ENCODE results near the gene C11orf97.

C11orf97 gene

DNA sequence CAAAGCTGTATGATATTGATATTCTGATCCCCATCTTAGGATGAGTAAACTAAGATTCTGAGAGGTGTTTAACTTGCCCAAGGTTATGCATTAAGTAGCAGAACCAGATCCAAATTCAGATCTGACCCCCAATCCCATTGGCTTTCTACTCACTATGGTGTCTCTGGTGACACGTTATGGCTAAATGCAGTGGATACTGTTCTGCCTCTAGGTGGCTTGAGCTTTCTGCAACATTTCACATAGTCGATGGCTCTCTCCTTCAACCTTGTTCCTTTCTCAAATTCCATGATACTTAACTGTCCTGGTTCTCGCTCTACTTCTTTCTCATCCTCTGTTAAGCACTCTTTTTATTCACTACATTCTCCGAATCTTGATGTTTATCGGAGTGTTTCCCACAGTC, 9.4 kb downstream of the C11orf97 start:
- TF ChIP-seq, protein P1, sequence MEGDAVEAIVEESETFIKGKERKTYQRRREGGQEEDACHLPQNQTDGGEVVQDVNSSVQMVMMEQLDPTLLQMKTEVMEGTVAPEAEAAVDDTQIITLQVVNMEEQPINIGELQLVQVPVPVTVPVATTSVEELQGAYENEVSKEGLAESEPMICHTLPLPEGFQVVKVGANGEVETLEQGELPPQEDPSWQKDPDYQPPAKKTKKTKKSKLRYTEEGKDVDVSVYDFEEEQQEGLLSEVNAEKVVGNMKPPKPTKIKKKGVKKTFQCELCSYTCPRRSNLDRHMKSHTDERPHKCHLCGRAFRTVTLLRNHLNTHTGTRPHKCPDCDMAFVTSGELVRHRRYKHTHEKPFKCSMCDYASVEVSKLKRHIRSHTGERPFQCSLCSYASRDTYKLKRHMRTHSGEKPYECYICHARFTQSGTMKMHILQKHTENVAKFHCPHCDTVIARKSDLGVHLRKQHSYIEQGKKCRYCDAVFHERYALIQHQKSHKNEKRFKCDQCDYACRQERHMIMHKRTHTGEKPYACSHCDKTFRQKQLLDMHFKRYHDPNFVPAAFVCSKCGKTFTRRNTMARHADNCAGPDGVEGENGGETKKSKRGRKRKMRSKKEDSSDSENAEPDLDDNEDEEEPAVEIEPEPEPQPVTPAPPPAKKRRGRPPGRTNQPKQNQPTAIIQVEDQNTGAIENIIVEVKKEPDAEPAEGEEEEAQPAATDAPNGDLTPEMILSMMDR (conservative IDR thresholded peaks at IDR 0.05; ENCODE audit: low read depth) = no peak
- H3K27ac ChIP-seq = no peak overlapping the region
- ChIA-PET CTCF (interaction anchor here (0.5 to 1.3 kb wide), 3 partner anchors 74 to 626 kb away, joined by 4 to 6 read pairs (median 5); no protein-coding TSS in a partner anchor), POLR2A (ENCODE audit: low non-redundant PET) (no interaction called here)
- no peak for DNase-seq (ENCODE audit: low spot score)

DNA sequence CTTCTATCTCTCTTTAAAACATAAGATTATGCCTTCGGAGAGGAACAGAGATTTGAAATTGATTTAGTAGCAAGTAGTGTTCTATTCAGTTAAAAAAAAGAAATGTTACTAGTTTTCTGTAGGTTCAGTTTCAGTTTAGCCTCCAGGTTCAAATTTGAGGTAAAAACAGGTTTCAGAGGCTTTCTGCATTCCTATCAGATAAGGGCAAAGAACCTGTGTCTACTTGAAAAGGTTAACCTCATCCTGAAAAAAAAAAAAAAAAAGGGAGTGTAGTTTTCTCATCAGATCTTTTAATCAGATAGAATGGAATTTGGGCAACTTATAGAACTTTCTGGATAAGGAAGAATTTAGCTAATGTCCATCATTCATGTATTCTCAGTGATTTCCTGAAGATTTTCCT, 12.1 kb downstream of the C11orf97 start:
- DNase-seq (ENCODE audit: low spot score) = no peak
- no peak overlapping the region for H3K27ac ChIP-seq
- TF ChIP-seq, protein P1 (conservative IDR thresholded peaks at IDR 0.05; ENCODE audit: low read depth) = no peak
- POLR2A ChIA-PET (ENCODE audit: low non-redundant PET) = no interaction called here
- CTCF ChIA-PET = interaction anchor here (0.6 to 0.7 kb wide), 2 partner anchors 72 to 88 kb away, joined by 3 read pairs; no protein-coding TSS in a partner anchor

DNA sequence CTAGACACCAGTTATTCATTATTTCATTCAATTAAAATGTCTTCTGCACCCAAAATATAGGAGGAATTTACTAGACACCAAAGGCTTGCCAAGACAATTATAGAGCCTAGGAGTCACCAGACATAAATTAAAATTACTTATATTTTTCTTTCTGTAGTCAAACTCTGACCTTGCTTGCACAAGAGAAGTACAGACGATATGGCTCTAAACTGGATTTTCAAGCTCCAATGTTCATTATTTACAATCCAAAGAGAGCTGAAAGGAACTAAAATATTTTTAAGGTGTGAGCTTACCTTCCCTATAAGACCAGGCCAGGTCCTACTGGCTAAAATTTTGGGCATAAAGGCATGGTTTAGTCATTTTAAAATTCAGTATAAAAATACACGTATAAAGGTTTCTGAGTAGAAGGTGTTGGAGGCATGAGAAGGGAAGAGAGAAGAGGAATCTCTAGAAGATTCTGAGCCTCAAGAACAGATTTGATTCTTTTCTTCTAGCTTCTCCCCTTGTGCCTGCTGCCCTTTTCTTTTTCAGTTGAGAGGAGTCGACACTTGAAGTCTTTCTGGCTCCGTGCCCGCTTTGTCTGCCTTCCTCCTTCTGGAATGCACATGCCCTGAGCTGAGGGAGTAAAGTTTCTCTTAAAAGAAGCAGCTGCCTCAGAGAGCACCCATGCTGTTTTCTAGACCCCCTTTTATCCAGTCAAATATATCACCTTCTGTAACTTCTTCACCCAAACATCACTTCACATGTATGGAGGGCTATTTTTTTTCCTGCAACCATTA, 13.5 kb downstream of the C11orf97 start:
- TF ChIP-seq, protein P1 (conservative IDR thresholded peaks at IDR 0.05; ENCODE audit: low read depth) = no peak
- ChIA-PET POLR2A (ENCODE audit: low non-redundant PET) (interaction anchor here (0.8 kb wide), 1 partner anchor 18 kb away, joined by 3 read pairs; the partner anchor contains the start of gene FUT4), CTCF (interaction anchor here (0.6 to 1.5 kb wide), 2 partner anchors 37 to 40 kb away, joined by 3 to 4 read pairs; no protein-coding TSS in a partner anchor)
- DNase-seq (ENCODE audit: low spot score) = no peak
- H3K27ac ChIP-seq = no peak overlapping the region

DNA sequence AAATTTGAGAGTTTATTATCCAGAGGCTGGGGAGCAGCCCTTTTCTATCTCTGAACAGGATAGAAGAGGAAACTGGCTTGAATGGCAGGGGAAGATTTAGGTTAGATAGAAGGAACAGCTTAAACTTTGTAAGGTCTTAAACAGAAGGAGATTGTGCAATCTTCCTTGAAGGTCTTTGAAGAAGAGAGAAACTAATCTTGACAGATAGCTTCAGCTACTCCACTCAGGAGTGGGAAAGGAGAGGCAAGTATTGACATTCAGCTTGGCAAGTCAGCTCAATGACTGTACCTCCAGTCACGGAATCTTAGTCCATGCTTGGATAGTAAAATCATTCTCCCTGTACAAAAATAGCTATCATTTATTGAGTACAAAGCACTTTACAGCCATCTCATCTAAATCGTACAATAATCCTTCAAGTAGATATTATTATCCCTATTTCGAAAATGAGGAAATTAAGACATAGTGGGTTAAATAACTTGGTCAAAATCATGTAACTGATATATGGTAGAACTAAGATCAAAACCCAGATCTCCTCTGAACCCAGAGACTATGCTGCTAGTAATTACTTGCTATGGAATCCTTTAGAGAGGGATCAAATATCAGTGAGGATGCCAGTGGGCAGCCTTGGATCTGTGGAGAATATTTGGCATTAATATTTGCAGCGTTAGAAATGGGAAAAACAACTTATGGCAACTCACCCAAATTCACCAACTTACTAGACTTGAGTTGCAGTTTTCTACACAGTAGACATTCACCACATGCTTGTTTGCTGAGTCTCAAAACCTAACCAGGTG, 14.6 kb downstream of the C11orf97 start:
- ChIA-PET POLR2A (ENCODE audit: low non-redundant PET) (no interaction called here), CTCF (interaction anchor here (0.5 to 1.5 kb wide), 2 partner anchors 38 to 73 kb away, joined by 3 to 5 read pairs; no protein-coding TSS in a partner anchor)
- TF ChIP-seq, protein P1 (conservative IDR thresholded peaks at IDR 0.05; ENCODE audit: low read depth) = no peak
- DNase-seq (ENCODE audit: low spot score) = no peak
- H3K27ac ChIP-seq = no peak overlapping the region

DNA sequence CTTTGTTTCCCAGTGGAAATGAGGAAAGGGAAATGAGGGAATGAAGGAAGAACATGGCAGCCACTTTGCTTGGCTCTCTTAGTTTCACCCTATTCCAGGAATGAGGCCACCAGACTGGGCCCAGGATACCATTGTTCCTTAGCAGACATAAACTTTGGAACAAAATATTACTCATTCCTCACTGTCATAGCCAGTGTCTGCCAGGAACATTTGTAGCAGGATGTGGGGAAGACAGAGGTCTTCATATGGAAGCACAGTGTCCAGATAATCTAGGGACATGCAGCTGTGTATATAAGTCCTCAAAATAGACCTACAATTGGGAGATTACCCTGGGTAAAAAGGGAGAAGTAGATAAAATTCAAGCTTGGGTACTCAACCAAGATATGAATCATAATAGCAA, 16.3 kb downstream of the C11orf97 start:
- DNase-seq (ENCODE audit: low spot score) = no peak
- no peak overlapping the region for H3K27ac ChIP-seq
- ChIA-PET CTCF (no interaction called here), POLR2A (ENCODE audit: low non-redundant PET) (no interaction called here)
- TF ChIP-seq, protein P1 (conservative IDR thresholded peaks at IDR 0.05; ENCODE audit: low read depth) = no peak

DNA sequence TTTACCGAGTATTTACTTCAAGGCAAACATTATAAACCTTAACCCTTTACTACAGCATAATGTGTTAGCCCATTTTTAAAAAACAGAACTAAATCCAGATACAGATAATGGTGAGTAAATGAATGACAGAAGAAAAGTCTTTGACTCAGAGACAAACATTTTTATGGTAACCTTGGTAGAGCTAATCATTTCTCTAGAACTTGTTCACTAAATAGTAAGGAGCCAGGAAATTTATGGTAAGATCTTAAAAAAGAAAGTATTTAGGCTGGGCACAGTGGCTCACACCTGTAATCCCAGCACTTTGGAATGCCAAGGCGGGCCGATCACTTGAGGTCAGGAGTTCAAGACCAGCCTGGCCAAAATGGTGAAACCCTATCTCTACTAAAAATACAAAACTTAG, 19.9 kb downstream of the C11orf97 start:
- TF ChIP-seq, protein P1 (conservative IDR thresholded peaks at IDR 0.05; ENCODE audit: low read depth) = no peak
- POLR2A ChIA-PET (ENCODE audit: low non-redundant PET) = no interaction called here
- DNase-seq (ENCODE audit: low spot score) = no peak
- H3K27ac ChIP-seq = no peak overlapping the region
- CTCF ChIA-PET = no interaction called here
